ENCODE results near the gene C17orf78.
"Not testable (repeated sequence)": the region's sequence is repeated elsewhere in the genome, so short reads cannot be mapped to it uniquely, and the experiment has no call there.

C17orf78 gene

GRCh38 chr17:37385474-37385990 lies 9.7 kb downstream of the C17orf78 start:
- no peak for DNase-seq (ENCODE audit: low read depth in 2 of 3, low spot score in 2 of 3)

GRCh38 chr17:37386462-37386861 lies 10.7 kb downstream of the C17orf78 start:
- no peak for DNase-seq (ENCODE audit: low read depth in 2 of 3, low spot score in 2 of 3)

GRCh38 chr17:37388266-37388665 lies 12.5 kb downstream of the C17orf78 start:
- no peak for DNase-seq (ENCODE audit: low read depth in 2 of 3, low spot score in 2 of 3)

- DNase-seq (ENCODE audit: low read depth in 2 of 3, low spot score in 2 of 3): no peak
These were observed 13.4 kb downstream of the C17orf78 start for GRCh38 chr17:37389160-37389559.

GRCh38 chr17:37391146-37391545 lies 15.4 kb downstream of the C17orf78 start:
- no peak for DNase-seq (ENCODE audit: low read depth in 2 of 3, low spot score in 2 of 3)

- DNase-seq (ENCODE audit: low read depth in 2 of 3, low spot score in 2 of 3): no peak
These were observed 16.3 kb downstream of the C17orf78 start for GRCh38 chr17:37392024-37392590.

GRCh38 chr17:37393352-37393751 lies 17.6 kb downstream of the C17orf78 start:
- DNase-seq (ENCODE audit: low read depth in 2 of 3, low spot score in 2 of 3): no peak

GRCh38 chr17:37399265-37399803 lies 23.5 kb downstream of the C17orf78 start:
- DNase-seq (ENCODE audit: low read depth in 2 of 3, low spot score in 2 of 3): no peak

- DNase-seq (ENCODE audit: low read depth in 2 of 3, low spot score in 2 of 3): no peak
These were observed 24.7 kb downstream of the C17orf78 start for GRCh38 chr17:37400505-37400904.

- not testable (repeated sequence) for DNase-seq (ENCODE audit: low read depth in 2 of 3, low spot score in 2 of 3)
These were observed 29.7 kb downstream of the C17orf78 start for GRCh38 chr17:37405522-37405921.

GRCh38 chr17:37405955-37406634 lies 30.3 kb downstream of the C17orf78 start:
- no peak for DNase-seq (ENCODE audit: low read depth in 2 of 3, low spot score in 2 of 3)

- peak; percentile 58 to 77 (median 65) for DNase-seq (ENCODE audit: low read depth in 2 of 3, low spot score in 2 of 3)
These were observed 31.1 kb downstream of the C17orf78 start, which contains the start of the genes ACACA and TADA2A for GRCh38 chr17:37406635-37407461. Gene ACACA (minus strand): TSS chr17:37406836. CDS start chr17:37406299, 537 bp downstream. Gene TADA2A (plus strand): TSS chr17:37406886. CDS start chr17:37411366, 4,480 bp downstream.

- not testable (repeated sequence) for DNase-seq (ENCODE audit: low read depth in 2 of 3, low spot score in 2 of 3)
These were observed 32.3 kb downstream of the C17orf78 start for GRCh38 chr17:37408145-37408479.

- no peak for DNase-seq (ENCODE audit: low read depth in 2 of 3, low spot score in 2 of 3)
These were observed 34.6 kb downstream of the C17orf78 start for GRCh38 chr17:37410357-37410756.

GRCh38 chr17:37413875-37414519 lies 38.2 kb downstream of the C17orf78 start:
- no peak for DNase-seq (ENCODE audit: low read depth in 2 of 3, low spot score in 2 of 3)

- DNase-seq (ENCODE audit: low read depth in 2 of 3, low spot score in 2 of 3): no peak
These were observed 42.1 kb downstream of the C17orf78 start for GRCh38 chr17:37417852-37418251.

GRCh38 chr17:37422971-37423625 lies 47.3 kb downstream of the C17orf78 start:
- DNase-seq (ENCODE audit: low read depth in 2 of 3, low spot score in 2 of 3): no peak

GRCh38 chr17:37425268-37425667 lies 49.5 kb downstream of the C17orf78 start:
- no peak for DNase-seq (ENCODE audit: low read depth in 2 of 3, low spot score in 2 of 3)

- no peak for DNase-seq (ENCODE audit: low read depth in 2 of 3, low spot score in 2 of 3)
These were observed 53.3 kb downstream of the C17orf78 start for GRCh38 chr17:37429039-37429438.

- DNase-seq (ENCODE audit: low read depth in 2 of 3, low spot score in 2 of 3): no peak
These were observed 53.7 kb downstream of the C17orf78 start for GRCh38 chr17:37429453-37429852.
